ENCODE results near the gene AFG3L2.
A peak's percentile ranks its signal among the peaks of the same experiment; 100 is the strongest.

GRCh38 chr18:12308386-12309100, 68.5 kb downstream of the AFG3L2 start:
- TF ChIP-seq JUN (IDR thresholded peaks at IDR 0.05; ENCODE audit: borderline replicate concordance, low read depth, low read length), result peak; percentile 80
- no peak; the same call in 1 of the 2 replicates for TF ChIP-seq JUN (CRISPR knock-in tag; IDR thresholded peaks at IDR 0.05; ENCODE audit: borderline replicate concordance)
- no peak for TF ChIP-seq RCOR1 (IDR thresholded peaks at IDR 0.05; ENCODE audit: borderline replicate concordance in 1 of 2, low read depth in 2 of 2, low read length in 2 of 2)
- peak; percentile 43 for TF ChIP-seq TAF1 (IDR thresholded peaks at IDR 0.05; ENCODE audit: control insufficient read depth, extremely low read depth, insufficient read depth, low read length, severe bottlenecking)
- TF ChIP-seq ZC3H11A (IDR thresholded peaks at IDR 0.05; ENCODE audit: low read depth, low read length), result no peak
- no peak for TF ChIP-seq SETDB1 (IDR thresholded peaks at IDR 0.05; ENCODE audit: low read length)
- TF ChIP-seq, protein P1, sequence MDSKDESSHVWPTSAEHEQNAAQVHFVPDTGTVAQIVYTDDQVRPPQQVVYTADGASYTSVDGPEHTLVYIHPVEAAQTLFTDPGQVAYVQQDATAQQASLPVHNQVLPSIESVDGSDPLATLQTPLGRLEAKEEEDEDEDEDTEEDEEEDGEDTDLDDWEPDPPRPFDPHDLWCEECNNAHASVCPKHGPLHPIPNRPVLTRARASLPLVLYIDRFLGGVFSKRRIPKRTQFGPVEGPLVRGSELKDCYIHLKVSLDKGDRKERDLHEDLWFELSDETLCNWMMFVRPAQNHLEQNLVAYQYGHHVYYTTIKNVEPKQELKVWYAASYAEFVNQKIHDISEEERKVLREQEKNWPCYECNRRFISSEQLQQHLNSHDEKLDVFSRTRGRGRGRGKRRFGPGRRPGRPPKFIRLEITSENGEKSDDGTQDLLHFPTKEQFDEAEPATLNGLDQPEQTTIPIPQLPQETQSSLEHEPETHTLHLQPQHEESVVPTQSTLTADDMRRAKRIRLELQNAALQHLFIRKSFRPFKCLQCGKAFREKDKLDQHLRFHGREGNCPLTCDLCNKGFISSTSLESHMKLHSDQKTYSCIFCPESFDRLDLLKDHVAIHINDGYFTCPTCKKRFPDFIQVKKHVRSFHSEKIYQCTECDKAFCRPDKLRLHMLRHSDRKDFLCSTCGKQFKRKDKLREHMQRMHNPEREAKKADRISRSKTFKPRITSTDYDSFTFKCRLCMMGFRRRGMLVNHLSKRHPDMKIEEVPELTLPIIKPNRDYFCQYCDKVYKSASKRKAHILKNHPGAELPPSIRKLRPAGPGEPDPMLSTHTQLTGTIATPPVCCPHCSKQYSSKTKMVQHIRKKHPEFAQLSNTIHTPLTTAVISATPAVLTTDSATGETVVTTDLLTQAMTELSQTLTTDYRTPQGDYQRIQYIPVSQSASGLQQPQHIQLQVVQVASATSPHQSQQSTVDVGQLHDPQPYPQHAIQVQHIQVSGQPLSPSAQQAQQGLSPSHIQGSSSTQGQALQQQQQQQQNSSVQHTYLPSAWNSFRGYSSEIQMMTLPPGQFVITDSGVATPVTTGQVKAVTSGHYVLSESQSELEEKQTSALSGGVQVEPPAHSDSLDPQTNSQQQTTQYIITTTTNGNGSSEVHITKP (IDR thresholded peaks at IDR 0.05; ENCODE audit: partially characterized antibody), result no peak
- peak; percentile 43 for TF ChIP-seq EGR1 (conservative IDR thresholded peaks at IDR 0.05)
- TF ChIP-seq CBX2 (IDR thresholded peaks at IDR 0.05; ENCODE audit: insufficient read depth, low read length, poor library complexity, severe bottlenecking), result no peak
- TF ChIP-seq MNT (conservative IDR thresholded peaks at IDR 0.05), result peak; percentile 66 to 84
- TF ChIP-seq MYBL2 (IDR thresholded peaks at IDR 0.05; ENCODE audit: low read depth), result peak; percentile 75; the same call in 1 of the 2 replicates
- no peak for TF ChIP-seq MYBL2 (CRISPR knock-in tag; IDR thresholded peaks at IDR 0.05; ENCODE audit: borderline replicate concordance)
- TF ChIP-seq POLR2AphosphoS5 (IDR thresholded peaks at IDR 0.05; ENCODE audit: control insufficient read depth, insufficient read depth, low read depth, low read length), result 0 out of 2 replicates have a peak, but pooled peaks have one; percentile 32
- peak; percentile 50 for TF ChIP-seq RBBP5 (IDR thresholded peaks at IDR 0.05; ENCODE audit: borderline replicate concordance, insufficient read depth, low read length, poor library complexity, severe bottlenecking)
